SU-DHL-6 (cell line): Measurements from ENCODE around the gene COPS4.
"Not testable (repeated sequence)": the region's sequence is repeated elsewhere in the genome, so short reads cannot be mapped to it uniquely, and the experiment has no call there.

Experiments
- H2AFZ ChIP-seq: fragments of 200-600 bp; sonication (generic); 2 replicates; pipeline ENCODE4 v1.6.1; 2014; ENCODE audit warnings: low read depth, mild to moderate bottlenecking, moderate library complexity, mixed read lengths, antibody characterized with exemption, low read length; ENCODE audit not compliant: severe bottlenecking
- H3F3A ChIP-seq: fragments of 200-600 bp; shearing (Covaris generic); 2 replicates; pipeline ENCODE4 v1.6.0; 2016; ENCODE audit warnings: antibody characterized with exemption, mild to moderate bottlenecking; ENCODE audit not compliant: insufficient read depth
- H3K27ac ChIP-seq: fragments of 200-600 bp; sonication (generic); 2 replicates; pipeline ENCODE4 v1.5.1; 2016; ENCODE audit warnings: low read depth, mild to moderate bottlenecking, low read length, moderate library complexity, mixed read lengths
- H3K27me3 ChIP-seq: fragments of 200-600 bp; sonication (generic), shearing (Covaris generic); 2 replicates; pipeline ENCODE4 v1.6.0; 2014; ENCODE audit warnings: mild to moderate bottlenecking, low read length
- H3K36me3 ChIP-seq: fragments of 200-600 bp; sonication (generic); 2 replicates; pipeline ENCODE4 v1.6.1; 2014; ENCODE audit warnings: mild to moderate bottlenecking, low read length, mixed read lengths
- H3K4me2 ChIP-seq: fragments of 300-600, 200-600 bp; shearing (Covaris generic), sonication (generic); 2 replicates; pipeline ENCODE4 v1.6.0; 2014; ENCODE audit warnings: low read length, low read depth, mild to moderate bottlenecking; ENCODE audit not compliant: poor library complexity, severe bottlenecking
- H3K4me3 ChIP-seq: fragments of 200-600 bp; sonication (generic); 2 replicates; pipeline ENCODE4 v1.5.1; 2014; ENCODE audit warnings: antibody characterized with exemption, low read length, mild to moderate bottlenecking, mixed read lengths; ENCODE audit not compliant: insufficient read depth, poor library complexity, severe bottlenecking
- H3K79me2 ChIP-seq: fragments of 200-600 bp; sonication (generic); 2 replicates; pipeline ENCODE4 v1.6.1; 2014; ENCODE audit warnings: mild to moderate bottlenecking, low read length, moderate library complexity; ENCODE audit not compliant: insufficient read depth
- H3K9ac ChIP-seq: fragments of 200-600 bp; sonication (generic); 2 replicates; pipeline ENCODE4 v1.7.0; 2014; ENCODE audit warnings: mild to moderate bottlenecking, low read length
- H3K9me2 ChIP-seq: fragments of 200-600 bp; sonication (generic); replicated peaks from 2 replicates; pipeline ENCODE4 v1.6.1; 2014; ENCODE audit warnings: low read length; ENCODE audit not compliant: insufficient read depth
- H3K9me3 ChIP-seq: fragments of 200-600 bp; sonication (generic); 2 replicates; pipeline ENCODE4 v1.6.1; 2014; ENCODE audit warnings: low read length, mixed read lengths; ENCODE audit not compliant: insufficient read depth
- H4K20me1 ChIP-seq: fragments of 200-600 bp; sonication (generic); 2 replicates; pipeline ENCODE4 v1.6.1; 2014; ENCODE audit warnings: low read depth, mild to moderate bottlenecking, antibody characterized with exemption, low read length, moderate library complexity, mixed read lengths
- EZH2phosphoT487 ChIP-seq: fragments of 200-600 bp; sonication (generic), shearing (Covaris generic); conservative IDR thresholded peaks from 2 replicates; pipeline ENCODE4 v1.6.1; 2018; ENCODE audit warnings: mild to moderate bottlenecking, antibody characterized with exemption, low read length, moderate library complexity, mixed read lengths
- TF ChIP-seq, protein P1 (sequence below): fragments of 200-600 bp; sonication (generic); IDR thresholded peaks from one replicate; pipeline ENCODE4 v1.5.1; 2017; ENCODE audit warnings: antibody characterized with exemption, mild to moderate bottlenecking, low read length, moderate library complexity; ENCODE audit not compliant: insufficient read depth, poor library complexity, severe bottlenecking

Gene COPS4

DNA sequence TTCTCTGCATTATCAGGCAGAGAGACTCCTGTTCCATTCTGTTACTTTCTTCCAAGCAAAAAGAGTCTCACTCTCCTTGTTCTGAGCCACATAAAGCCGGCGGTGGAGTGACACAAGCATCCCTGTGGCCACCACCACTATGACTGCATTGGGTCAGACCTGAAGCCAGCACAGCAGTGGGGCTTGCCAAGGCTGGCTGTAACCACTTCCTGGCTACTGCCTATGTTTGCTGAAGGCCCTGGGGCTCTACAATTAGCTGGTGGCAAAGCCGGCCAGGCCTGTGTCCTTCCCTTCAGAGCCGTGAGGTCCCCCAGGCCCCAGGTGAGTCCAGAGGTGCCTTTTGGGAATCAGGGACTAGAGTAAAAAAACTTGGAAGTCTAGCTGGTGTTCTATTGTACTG is 47.8 kb downstream of the COPS4 start:
- no peaks in the 10 kb centered on the region for H4K20me1 ChIP-seq
- no peaks in the 10 kb centered on the region for H3K79me2 ChIP-seq
- H3F3A ChIP-seq, result no peaks in the 10 kb centered on the region
- H3K36me3 ChIP-seq, result no peaks in the 10 kb centered on the region
- H3K9me2 ChIP-seq, result no peaks in the 10 kb centered on the region
- no peaks in the 10 kb centered on the region for H3K27me3 ChIP-seq
- H3K27ac ChIP-seq, result no peak overlapping the region
- no peak overlapping the region for H3K4me3 ChIP-seq
- TF ChIP-seq, protein P1, sequence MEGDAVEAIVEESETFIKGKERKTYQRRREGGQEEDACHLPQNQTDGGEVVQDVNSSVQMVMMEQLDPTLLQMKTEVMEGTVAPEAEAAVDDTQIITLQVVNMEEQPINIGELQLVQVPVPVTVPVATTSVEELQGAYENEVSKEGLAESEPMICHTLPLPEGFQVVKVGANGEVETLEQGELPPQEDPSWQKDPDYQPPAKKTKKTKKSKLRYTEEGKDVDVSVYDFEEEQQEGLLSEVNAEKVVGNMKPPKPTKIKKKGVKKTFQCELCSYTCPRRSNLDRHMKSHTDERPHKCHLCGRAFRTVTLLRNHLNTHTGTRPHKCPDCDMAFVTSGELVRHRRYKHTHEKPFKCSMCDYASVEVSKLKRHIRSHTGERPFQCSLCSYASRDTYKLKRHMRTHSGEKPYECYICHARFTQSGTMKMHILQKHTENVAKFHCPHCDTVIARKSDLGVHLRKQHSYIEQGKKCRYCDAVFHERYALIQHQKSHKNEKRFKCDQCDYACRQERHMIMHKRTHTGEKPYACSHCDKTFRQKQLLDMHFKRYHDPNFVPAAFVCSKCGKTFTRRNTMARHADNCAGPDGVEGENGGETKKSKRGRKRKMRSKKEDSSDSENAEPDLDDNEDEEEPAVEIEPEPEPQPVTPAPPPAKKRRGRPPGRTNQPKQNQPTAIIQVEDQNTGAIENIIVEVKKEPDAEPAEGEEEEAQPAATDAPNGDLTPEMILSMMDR, result no peak
- TF ChIP-seq EZH2phosphoT487, result no peak
- no peaks in the 10 kb centered on the region for H3K9me3 ChIP-seq
- no peak overlapping the region for H2AFZ ChIP-seq
- no peak overlapping the region for H3K9ac ChIP-seq
- no peak overlapping the region for H3K4me2 ChIP-seq

DNA sequence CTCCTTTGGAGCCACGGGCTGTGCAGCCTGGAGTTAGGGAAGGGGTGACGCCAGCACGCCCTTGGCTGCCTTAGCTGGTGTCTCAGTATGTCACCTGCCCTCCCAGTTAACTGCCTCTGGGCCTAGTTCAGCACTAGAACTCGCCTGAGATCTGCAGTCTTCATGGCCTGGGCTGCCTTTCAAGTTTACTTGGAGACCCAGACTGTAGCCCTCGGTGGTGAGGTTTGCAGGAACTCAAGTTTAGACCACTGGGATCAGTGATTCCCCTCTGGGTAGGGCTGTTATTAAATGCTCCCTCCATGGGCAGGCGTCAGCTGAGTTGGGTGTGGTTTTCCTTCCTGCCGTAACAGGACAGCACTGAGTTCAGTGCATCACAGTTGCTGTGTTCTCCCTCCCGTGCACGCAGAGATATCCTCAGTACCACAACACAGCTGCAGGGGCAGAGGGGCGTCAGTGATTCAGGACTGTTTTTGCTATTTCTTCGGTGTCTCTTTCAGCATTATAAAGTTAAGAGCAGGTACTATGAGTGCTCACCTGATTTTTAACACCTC is 49.0 kb downstream of the COPS4 start:
- Histone ChIP-seq H3K4me2 (no peak overlapping the region), H3K9ac (no peak overlapping the region), H3K27me3 (no peaks in the 10 kb centered on the region), H3F3A (no peaks in the 10 kb centered on the region), H3K27ac (no peak overlapping the region), H4K20me1 (no peaks in the 10 kb centered on the region), H3K4me3 (no peak overlapping the region), H3K36me3 (no peaks in the 10 kb centered on the region), H3K9me3 (no peaks in the 10 kb centered on the region), H3K79me2 (no peaks in the 10 kb centered on the region), H3K9me2 (no peaks in the 10 kb centered on the region), H2AFZ (no peak overlapping the region)
- TF ChIP-seq, protein P1, result no peak
- no peak for TF ChIP-seq EZH2phosphoT487

DNA sequence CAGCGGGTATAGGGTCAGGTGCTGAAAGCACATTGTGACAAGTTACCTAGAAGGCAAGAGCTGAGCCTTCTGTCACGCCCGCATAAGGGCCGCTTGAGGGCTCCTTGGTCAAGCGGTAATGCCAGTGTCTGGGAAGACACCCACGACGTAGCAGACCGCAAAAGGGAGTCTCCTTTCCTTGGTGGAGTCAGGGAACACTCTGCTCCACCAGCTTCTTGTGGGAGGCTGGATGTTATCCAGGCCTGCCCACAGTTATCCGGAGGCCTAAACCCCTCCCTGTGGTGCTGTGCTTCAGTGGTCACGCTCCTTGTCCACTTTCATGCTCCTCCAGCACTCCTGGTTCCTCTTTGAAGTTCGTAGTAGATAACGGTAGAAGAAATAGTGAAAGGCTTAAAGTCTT is 50.0 kb downstream of the COPS4 start:
- not testable (repeated sequence) for H3K9me2 ChIP-seq, H3K9me3 ChIP-seq, H3K9ac ChIP-seq, H3K27me3 ChIP-seq, H3K4me2 ChIP-seq, H3K27ac ChIP-seq, H3F3A ChIP-seq, H3K79me2 ChIP-seq, H2AFZ ChIP-seq, H3K36me3 ChIP-seq, H3K4me3 ChIP-seq, H4K20me1 ChIP-seq

DNA sequence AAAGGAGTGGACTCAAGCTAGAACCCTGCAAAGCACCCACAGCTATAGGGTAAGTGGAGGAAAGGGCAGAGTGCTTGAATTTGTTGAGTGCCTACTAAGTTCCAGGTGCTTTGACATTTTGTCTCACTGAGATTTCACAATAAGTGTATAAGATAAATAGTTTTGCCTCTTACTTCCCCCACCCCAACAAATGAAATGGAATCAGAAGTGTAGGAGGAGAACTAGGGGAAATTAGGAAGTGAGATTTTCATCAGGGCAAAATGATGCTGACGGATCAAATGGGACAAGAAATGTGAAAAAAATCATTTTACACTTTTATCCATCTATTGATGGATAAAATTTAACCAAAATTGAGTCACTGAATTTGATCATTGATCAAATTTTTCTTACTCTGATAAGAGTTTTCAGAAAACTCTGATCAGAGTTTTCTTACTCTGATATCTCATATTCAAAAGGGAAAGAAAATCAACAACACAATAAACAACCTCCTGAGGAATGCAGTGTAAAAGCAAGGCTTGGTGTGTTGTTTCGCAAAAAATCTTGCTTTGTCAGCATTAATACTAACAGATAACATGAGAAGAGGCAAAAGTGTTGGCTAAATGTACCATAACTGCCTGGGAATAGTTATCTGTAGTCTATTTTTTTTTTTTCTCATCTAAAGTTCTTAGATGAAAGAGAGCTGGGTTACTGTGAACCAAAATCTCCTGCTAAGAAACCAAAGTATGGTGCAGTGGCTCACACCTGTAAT is 54.6 kb downstream of the COPS4 start:
- no peak overlapping the region for H3K4me2 ChIP-seq
- no peak for TF ChIP-seq EZH2phosphoT487
- TF ChIP-seq, protein P1, result no peak
- no peaks in the 10 kb centered on the region for H3K9me2 ChIP-seq
- H3K9me3 ChIP-seq, result no peaks in the 10 kb centered on the region
- no peak overlapping the region for H2AFZ ChIP-seq
- no peaks in the 10 kb centered on the region for H3K27me3 ChIP-seq
- H3K9ac ChIP-seq, result no peak overlapping the region
- H3K27ac ChIP-seq, result no peak overlapping the region
- no peaks in the 10 kb centered on the region for H3K36me3 ChIP-seq
- no peaks in the 10 kb centered on the region for H3F3A ChIP-seq
- no peaks in the 10 kb centered on the region for H4K20me1 ChIP-seq
- H3K79me2 ChIP-seq, result no peaks in the 10 kb centered on the region
- no peak overlapping the region for H3K4me3 ChIP-seq
